GM18858 (cell line): Measurements from ENCODE around the gene GULP1.
"Not testable (repeated sequence)": the region's sequence is repeated elsewhere in the genome, so short reads cannot be mapped to it uniquely, and the experiment has no call there.

Experiments used
- ATAC-seq: cut with Tn5 transposase; IDR thresholded peaks from one replicate; pipeline ENCODE4 v1.9.1; 2021; ENCODE audit not compliant: unreplicated experiment

GULP1 gene

DNA sequence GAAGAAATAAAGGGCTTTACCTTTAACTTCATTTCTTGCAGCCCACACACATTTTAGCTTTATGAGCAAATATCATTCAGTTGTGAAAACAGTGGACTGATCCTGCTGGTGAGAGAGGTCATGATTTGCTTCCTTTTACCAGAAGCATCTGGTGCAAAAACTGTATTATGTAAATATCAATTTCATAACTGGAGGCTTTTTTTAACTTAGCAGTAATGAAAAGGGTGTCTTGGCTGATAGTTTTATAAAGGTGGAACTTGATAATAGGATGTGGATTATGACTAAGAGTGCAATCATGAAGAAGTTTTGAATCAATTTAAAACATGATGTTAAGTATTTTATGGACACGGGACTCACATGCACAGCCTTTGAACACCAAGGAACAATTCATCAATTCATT is 304.4 kb downstream of the GULP1 start:
- ATAC-seq: no peak

DNA sequence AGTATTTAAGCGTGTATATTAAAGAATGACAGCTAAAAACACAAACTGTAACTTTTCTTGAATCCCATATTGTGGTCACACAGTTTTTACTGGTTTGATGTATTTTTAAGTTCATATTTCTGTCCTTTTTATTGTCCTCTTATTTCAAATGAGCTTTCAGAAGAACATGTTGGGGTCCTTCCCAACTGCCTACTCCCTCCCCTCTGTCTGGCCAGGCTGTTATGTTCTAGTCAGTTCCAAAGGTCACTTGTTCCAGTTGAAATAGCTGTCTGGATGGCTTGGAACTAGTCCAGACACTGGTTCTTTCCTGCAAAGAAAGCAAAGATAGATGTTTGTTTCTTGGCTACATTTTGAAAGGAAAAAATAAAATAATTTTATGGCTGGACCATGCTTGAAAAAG is 306.9 kb downstream of the GULP1 start:
- ATAC-seq: no peak

DNA sequence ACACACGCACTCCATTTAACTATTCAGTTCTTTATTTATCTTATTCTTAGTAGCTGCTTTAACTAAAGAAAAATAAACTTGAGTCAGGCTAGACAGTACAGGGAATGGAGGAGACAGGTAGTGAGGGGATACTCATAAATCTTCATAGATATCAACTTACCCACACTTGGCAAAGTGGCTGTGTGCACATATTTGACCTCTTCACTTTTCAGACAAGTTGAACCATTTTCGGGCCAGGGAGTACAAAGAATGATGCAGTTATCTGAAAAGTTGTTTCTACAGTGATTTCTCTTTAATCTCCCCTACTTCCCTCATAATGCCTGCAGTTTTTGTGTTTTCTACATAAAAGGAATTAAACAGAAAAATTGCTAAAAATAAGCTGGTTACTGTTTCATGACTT is 307.5 kb downstream of the GULP1 start:
- no peak for ATAC-seq

DNA sequence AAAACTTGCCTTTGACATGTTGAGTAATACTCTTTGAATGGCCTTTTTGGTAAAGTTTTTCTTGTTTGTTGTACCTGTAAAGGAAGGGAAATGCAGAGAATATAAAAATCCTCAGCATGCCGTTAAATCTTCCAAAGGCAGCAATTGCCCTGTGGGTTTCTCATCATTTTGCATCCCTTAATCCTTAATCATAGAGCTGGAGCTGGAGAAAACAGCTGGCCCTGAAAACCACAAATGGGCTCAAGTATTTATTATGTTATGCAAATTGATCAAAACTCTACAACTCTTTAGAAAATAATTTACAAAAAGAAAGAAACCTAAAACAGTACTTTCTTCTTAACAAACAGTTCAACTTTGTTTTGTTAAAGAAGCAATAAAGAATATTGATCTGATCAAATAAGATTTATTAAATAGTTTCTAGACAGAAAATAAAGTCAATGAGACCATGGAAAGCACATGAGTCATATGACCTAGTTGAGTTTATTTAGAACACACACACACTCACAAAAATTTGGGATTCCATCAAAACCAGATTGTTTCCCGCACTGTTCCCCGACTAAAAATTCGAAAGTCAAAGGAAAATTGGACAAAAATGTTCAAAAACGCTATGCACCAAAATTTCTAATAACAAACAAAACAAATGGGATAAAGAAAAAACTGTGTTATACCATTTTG is 309.0 kb downstream of the GULP1 start:
- ATAC-seq: no peak

DNA sequence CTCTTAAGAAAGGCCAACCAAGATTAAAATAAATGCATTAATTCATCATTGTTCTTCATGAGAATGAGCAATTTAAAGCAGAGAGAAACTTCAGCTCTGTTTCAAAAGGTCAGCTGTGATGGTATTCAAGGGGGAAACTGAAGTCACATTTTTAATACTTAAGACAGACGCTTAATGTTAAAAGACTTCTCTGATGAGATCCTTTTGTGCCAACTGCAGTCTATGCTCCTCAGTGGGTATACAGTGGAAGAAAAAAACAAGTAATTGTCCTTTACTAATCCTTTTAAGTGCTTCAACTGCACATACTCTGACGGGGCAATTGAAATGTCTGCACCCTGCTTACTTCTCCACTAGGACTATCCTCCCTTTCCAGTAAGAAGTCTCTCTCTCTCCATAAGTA is 309.7 kb downstream of the GULP1 start:
- no peak for ATAC-seq

DNA sequence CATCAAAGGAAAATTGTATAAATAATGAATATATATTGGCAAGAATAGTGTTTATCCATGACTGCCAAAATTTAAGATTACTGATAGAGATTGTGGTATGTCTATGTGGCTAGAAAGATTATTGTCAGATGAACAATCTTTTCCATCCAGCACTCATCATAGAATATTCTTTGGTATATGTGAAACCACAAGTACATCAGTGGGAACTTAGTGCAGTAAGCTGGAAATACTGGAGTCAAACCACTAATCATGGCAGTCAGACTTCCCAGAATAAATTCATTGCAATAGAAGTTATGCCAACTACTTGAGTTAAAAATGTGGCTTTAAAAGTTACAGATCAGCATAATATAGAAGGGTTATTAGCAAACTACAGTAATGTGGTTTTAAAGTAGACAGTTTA is 310.3 kb downstream of the GULP1 start:
- no peak for ATAC-seq

DNA sequence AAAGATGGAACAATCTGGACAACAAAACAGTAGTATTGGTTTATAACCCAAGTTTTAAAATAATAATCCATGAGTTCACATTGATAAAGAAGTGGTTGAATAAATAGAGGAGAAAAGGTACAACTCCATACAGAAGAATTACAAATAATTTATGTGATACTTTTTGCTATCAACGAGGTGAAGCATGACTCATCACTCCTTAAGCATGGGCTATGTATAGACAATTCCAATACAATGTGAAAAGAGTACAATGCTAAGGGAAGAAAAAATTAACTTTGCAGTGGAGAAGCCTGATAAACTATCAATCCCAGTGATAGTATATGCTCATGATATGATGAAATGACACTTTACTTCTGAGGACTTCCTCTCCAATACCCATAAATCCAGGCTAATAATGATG is 312.9 kb downstream of the GULP1 start:
- ATAC-seq: no peak

DNA sequence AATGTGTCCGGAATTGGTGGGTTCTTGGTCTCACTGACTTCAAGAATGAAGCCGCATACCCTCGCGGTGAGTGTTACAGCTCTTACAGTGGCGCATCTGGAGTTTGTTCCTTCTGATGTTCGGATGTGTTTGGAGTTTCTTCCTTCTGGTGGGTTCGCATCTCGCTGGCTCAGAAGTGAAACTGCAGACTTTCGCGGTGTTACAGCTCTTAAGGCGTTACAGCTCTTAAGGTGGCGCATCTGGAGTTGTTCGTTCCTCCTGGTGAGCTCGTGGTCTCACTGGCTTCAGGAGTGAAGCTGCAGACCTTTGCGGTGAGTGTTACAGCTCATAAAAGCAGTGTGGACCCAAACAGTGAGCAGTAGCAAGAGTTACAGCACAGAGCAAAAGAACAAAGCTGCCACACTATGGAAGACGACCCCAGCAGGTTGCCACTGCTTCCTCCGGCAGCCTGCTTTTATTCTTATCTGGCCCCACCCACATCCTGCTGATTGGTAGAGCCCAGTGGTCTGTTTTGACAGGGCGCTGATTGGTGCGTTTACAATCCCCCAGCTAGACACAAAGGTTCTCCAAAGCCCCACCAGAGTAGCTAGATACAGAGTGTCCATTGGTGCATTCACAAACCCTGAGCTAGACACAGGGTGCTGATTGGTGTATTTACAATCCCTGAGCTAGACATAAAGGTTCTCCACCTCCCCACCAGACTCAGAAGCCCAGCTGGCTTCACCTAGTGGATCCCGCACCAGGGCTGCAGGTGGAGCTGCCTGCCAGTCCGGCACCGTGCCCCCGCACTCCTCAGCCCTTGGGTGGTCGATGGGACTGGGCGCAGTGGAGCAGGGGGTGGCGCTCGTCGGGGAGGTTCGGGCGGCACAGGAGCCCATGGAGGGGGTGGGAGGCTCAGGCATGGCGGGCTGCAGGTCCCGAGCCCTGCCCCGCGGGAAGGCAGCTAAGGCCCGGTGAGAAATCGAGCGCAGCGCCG is 314.2 kb downstream of the GULP1 start:
- ATAC-seq: not testable (repeated sequence)

DNA sequence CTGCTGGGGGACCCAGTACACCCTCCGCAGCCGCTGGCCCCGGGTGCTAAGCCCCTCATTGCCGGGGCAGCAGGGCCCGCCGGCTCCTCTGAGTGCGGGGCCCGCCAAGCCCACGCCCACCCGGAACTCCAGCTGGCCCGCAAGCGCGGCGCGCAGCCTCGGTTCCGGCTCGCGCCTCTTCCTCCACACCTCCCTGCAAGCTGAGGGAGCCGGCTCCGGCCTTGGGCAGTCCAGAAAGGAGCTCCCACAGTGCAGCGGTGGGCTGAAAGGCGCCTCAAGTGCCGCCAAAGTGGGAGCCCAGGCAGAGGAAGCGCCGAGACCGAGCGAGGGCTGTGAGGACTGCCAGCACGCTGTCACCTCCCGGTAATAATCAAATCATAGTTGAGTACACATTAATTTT is 314.9 kb downstream of the GULP1 start:
- ATAC-seq: not testable (repeated sequence)

DNA sequence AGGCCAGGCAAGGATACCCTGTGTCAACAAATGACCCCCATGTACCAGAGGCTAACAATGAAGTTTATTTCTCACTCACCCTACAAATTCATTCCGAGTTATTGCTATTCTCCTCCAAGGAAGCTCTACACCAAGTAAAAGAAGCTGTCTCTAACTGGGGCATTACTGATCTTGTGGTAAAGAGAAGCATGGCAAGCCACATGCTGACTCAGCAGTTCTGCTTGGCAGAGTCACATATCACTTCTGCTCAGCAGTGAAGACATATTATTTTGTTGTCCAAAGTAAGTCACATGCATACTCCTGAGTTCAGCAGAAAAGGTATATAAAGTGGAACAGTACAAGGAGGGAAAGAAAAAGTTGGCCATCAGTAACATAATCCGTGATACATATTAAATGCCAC is 315.8 kb downstream of the GULP1 start:
- no peak for ATAC-seq

DNA sequence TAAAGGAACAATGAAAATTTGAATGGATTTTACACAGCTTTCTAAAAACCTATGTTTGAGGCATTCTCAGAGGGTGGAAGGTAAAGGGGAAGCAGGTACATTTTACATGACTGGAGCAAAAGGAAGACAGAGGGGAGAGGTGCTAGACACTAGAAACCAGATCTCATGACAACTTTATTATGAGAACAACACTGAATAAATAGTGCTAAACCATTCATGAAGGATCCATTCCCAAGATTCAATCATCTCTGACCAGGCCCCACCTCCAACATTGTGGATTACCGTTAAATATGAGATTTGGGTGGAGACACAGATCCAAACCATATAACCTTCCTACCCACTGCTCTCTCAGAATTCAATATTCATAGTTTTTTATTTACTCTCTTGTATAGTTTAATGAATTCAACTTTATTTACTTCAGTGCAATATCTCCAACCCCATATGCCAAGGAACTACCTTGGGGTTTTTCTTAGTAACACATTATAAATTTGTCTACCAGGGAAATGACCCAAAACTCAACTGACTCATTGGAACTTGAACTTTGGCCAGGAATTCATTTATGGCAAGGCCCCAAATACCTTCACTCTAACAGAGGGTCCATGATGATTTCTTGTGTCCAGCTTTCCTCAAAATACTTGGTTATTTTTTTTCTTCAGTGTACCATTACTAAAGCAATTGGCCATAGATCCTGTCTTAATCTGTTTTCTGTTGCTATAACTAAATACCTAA is 317.8 kb downstream of the GULP1 start:
- no peak for ATAC-seq

DNA sequence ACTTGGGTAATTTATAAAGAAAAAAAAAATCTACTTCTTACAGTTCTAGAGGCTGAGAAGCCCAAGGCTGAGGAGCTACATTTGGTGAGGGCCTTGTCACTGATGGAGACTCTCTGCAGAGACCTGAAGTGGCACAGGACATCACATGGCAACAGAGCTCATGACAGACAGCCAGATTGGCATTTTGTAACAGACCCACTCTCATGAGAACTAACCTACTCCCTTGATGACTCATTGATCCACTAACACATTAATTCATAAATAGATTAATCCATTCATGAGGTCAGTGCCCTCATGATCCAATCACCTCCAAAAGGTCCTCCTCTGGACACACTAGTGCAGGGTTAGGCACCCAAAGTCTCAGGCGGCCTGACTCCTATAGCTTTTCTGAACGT is 318.4 kb downstream of the GULP1 start:
- ATAC-seq: no peak

DNA sequence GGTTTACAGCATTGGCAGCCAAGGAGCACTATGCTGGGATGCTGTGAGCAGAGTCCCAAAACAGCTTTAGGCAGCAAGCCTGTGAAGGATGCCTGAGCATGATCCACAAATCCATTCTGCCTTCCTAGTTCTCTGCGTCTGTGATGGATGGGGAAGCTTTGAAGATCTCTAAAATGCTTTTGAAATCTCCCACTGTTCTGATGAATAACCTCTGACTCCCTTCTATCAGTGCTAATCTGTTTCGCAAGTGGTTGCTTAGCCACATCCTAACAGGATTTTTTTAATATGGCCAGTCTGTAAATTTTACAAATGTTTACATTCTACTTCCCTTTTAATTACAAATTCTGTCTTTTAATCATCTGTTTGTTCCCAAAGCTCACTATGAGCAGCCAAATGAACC is 319.2 kb downstream of the GULP1 start:
- no peak for ATAC-seq

DNA sequence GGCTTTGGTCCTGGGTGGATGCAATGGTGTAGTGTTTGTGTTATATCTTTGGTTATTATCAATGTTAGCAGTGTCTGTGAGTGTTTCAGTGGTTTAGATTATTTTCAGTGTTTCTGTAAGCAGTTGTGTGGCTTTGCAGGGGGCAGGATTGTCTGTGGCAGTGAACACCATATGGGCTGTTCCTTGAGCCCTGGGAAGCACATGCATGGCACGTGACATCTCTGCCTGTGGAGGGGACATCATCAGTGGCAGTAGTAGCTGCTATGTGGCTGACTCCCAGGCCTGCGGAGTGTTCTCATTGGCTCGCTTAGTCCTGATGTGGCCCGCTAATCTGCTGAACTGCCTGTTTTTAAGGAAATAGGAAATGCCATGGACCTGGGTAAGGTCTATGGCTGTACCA is 327.5 kb downstream of the GULP1 start:
- ATAC-seq: no peak

DNA sequence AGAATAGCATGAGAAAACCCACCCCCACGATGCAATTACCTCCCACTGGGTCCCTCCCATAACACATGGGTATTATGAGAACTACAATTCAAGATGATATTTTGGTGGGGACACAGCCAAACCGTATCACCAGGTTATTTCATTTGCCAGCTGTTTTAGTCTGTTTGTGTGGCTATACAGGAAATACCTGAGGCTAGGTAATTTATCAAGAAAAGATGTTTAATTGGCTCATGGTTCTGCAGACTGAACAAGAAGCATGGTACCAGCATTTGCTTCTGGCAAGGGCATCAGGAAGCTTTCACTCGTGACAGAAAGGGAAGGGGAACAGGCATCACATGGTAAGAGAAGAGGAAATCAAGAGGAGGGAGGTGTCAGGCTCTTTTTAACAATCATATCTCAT is 329.2 kb downstream of the GULP1 start:
- ATAC-seq: no peak

DNA sequence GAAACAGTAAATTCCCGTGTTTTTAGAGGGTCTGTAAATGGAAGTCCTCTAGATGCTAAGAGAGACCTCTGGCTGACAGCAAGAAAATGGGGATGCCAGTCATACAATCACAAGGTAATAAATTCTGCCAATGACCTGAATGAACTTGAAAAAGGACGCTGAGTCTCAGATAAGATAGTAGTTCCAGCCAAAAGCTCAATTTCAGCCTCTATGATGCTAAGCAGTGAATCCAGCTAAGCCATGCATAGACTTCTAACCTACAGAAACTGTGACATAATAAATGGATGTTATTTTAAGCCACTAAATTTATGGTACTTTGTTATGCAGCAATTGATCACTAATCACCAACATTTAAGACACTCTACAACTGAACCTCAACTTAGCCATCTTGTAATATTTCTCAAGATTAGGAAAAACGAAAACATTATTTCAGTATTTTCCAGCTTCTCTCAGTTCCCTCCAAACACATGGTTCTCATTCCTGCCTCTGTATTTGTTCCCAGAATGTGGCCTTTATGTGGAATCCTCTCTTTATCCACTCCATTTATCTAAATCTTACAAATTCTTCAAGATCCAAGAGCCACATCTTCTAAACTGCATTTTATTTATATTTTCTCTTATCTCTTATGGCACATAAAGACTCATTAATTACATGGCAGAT is 331.1 kb downstream of the GULP1 start:
- ATAC-seq: no peak

DNA sequence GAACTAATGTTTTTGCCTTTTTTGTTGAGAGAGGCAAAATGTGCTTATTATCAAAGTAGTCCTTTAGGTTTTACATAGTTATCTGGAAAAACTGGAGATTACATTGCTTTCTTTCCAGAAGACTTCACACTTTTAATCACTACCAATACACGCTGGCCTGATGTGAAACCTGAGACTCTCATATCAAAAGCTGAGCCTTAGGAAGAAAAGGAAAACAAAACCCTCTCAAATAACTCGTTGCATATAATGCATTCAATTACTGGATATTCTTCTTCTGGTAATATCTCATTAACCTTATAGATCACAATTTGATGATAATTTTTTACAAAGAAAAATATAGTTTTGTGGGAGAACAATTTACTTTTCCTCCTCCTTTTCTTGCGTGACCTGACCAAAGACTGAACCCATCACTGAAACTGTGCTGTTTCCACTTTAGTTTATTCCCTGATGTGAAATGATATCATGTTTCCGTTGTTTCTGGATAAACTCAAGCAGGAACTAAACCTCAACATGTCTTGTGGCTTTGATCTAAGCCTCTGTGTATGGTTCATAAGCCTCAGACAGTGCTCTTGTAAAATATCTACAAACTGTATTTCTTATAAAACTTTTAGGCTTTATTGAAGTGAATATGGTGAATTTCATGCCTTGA is 332.4 kb downstream of the GULP1 start:
- no peak for ATAC-seq

DNA sequence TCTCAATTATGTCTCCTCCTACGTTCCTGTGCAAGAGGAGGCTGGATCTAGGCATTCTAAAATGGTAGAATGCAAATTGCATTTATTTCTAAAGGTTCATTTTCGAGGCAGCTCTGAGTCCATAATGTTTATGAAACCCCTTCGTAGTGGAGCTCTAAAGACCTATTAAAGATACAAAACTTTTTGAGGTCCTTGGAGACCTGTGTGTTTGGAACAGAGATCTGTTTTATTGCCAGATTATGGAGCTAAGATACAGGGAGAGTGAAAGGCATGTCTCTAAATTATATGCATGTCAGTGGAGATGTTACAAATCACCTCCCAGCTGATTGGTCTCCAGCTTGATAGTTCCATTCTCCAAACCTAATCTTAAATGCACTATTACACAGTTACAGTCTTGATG is 335.8 kb downstream of the GULP1 start:
- ATAC-seq: no peak

DNA sequence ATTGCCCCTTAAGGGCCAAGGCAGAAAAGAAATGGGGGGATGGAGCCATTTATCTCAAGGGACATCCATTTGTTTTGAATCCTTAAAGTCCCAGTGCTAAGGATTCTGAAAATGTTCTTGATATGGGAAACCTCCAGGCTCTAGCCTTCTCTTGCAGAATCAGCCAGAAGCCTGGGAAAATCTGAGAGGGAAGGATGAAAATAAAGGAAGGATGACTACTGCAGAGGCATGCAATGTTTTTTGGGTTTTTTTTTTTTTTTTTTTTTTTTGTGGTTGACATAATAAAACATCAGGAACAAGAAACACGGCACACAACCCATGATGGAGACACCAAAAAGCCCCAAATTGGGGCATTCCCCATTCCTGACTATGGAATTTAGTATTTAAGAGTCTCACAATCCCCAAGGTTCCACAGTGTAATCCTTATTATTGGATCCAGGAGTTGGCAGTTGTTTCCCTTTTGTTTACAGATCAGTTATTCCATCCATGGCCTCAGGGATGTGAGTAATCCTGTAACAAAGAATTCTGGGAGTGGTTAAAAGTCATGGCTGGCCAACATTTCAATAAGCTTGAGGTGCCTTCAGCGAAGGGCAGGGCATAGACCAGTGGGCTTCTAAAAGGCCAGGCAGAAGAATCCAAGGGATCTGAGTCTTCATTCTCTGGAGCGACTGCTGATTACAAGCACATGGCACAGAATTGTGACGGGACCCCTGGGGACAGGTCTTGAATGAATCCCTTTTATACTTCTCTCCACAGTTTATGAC is 337.5 kb downstream of the GULP1 start:
- ATAC-seq: no peak
